ENCODE data around the gene HOXC9.

DNA sequence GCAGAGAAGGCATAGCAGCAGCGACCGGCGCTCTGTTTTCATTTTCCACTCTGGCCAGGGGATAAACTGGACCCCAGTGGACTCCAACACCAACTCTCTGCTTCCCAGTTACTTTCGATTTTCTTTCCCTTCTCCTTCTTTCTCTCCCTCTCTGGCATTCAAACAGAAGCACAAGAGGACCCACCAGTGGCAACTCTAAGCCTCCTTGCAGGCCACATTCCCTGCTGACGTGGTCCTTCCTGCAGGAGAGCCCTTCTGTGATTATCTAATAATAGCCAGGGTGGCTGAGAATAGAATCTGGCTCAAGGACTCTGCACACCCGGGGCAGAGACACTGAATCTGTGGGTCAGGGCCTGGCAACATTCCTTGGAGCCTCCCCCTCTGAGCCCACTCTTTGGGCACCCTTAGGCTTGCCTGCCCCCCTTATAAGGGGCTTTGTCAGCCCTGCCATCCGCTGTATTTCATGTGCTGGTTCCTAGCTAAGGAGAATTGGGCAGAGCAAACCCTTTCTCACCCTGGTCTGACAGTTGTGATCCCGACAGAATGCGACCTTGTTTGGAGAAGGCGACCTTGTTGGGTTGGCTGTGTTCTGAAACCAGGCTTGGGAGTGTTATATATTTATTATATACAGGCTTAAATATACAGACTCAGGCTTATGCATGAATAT lies 20.1 kb downstream of the HOXC9 start:
- TF ChIP-seq CTCF (IDR thresholded peaks at IDR 0.05) (no peak), POLR2A (IDR thresholded peaks at IDR 0.05) (no peak)
